Kidney (tissue), 14 donors: ENCODE results near the gene KCNQ5. TPM values are rescaled to one million over a fixed set of nuclear protein-coding genes. Genes with fewer than 3 reads are reported as not detected.

Experiments
- DNase-seq, 5 donors: peaks; one replicate each; pipeline ENCODE4 v3.0.0-alpha.2; 2013 to 2020
- FAIRE-seq: peaks from 2 replicates; lab custom pipeline; 2012; peaks lifted over from hg19 to GRCh38; lab: Jason Lieb, UNC
- H3K27ac ChIP-seq, 2 donors: one replicate each; pipeline ENCODE4 v1.7.0; 2013; ENCODE audit warnings: low read depth in 2 of 2, low read length in 2 of 2, inconsistent platforms in 1 of 2
- H3K27me3 ChIP-seq: one replicate; pipeline ENCODE4 v1.7.1; 2013; ENCODE audit warnings: low read length, inconsistent platforms; ENCODE audit not compliant: control insufficient read depth, insufficient read depth
- H3K36me3 ChIP-seq, 3 donors: one replicate each; pipeline versions ENCODE4 v1.7.0 to v1.7.1; 2013; ENCODE audit warnings: low read length in 3 of 3, control low read depth in 1 of 3, inconsistent platforms in 1 of 3; ENCODE audit not compliant: insufficient read depth in 3 of 3, control insufficient read depth in 2 of 3
- H3K4me1 ChIP-seq, 3 donors: one replicate each; pipeline versions ENCODE4 v1.7.0 to v1.7.1; 2013; ENCODE audit warnings: low read length in 3 of 3, inconsistent platforms in 1 of 3, low read depth in 1 of 3; ENCODE audit not compliant: control insufficient read depth in 2 of 3, insufficient read depth in 2 of 3
- H3K4me3 ChIP-seq, 3 donors: one replicate each; pipeline versions ENCODE4 v1.7.0 to v1.8.1; 2013; ENCODE audit warnings: low read length in 3 of 3, control low read depth in 1 of 3, inconsistent platforms in 1 of 3
- H3K9ac ChIP-seq, 3 donors: one replicate each; pipeline versions ENCODE4 v1.7.0 to v1.7.1; 2013; ENCODE audit warnings: low read length in 3 of 3, control low read depth in 1 of 3, inconsistent platforms in 1 of 3
- H3K9me3 ChIP-seq, 3 donors: one replicate each; pipeline versions ENCODE4 v1.7.0 to v1.7.1; 2013; ENCODE audit warnings: low read length in 3 of 3, control low read depth in 1 of 3, inconsistent platforms in 1 of 3; ENCODE audit not compliant: control insufficient read depth in 2 of 3, insufficient read depth in 1 of 3
- CTCF ChIP-seq: IDR thresholded peaks from 3 replicates; pipeline ENCODE4 v1.5.1; 2012; ENCODE audit warnings: mild to moderate bottlenecking, moderate library complexity, borderline replicate concordance; ENCODE audit not compliant: insufficient read depth; ENCODE audit errors: extremely low read depth
- intact Hi-C: fragments of 100-400 bp; cut with DNase I; formaldehyde crosslinking; loops from one replicate; pipeline ENCODE4 v1.11.1; 2022
- polyA plus RNA-seq: library from polyadenylated mRNA; stranded (reverse); fragments of 350-450 nt; fragmentation: Illumina TruSeq; extraction: RNeasy Lipid Tissue Mini Kit (QIAGEN cat#74804); gene quantifications from one replicate; pipeline ENCODE4 v1.2.3, GENCODE V29; 2014; ENCODE audit warnings: low read depth, low replicate concordance; ENCODE audit not compliant: insufficient read depth
- total RNA-seq: library from RNA; stranded (reverse); fragmentation: NEBNext Ultra II Directional; extraction: Animal tissue kit (Norgen Biotek cat#: 25700); gene quantifications from one replicate; pipeline ENCODE4 v1.2.1, GENCODE V29; 2021
- donor health status: control.
- donor health status: control.
- donor health status: control.
- donor health status: control.
- donor health status: control.
- donor health status: DM: yes; HTN: yes; CAD: no.
- donor health status: Normal renal cell carcinoma (clear cell type).

KCNQ5 gene
- total and polyA plus RNA-seq, 2 donors from 2014 or later = 0.50 TPM; not detected in 1

GRCh38 chr6:72616406-72617015 lies 5.4 kb upstream of the KCNQ5 start:
- no peaks in the 10 kb centered on the region for H3K36me3 ChIP-seq
- no peaks in the 10 kb centered on the region for H3K27me3 ChIP-seq
- no peaks in the 10 kb centered on the region for H3K9me3 ChIP-seq
- H3K4me3 ChIP-seq = no peak overlapping the region
- peak; percentile 40 for TF ChIP-seq CTCF
- DNase-seq (peak in 2 of 5 donors; percentile 27 to 36), FAIRE-seq (no peak)
- H3K27ac ChIP-seq = no peak overlapping the region
- intact Hi-C loops = loop anchor here (5.0 kb wide), 1 partner anchor 511 kb away; no protein-coding TSS in a partner anchor
- peaks cover 0 to 2% (median 0%) of the 10 kb centered on the region in 3 donors for H3K4me1 ChIP-seq
- no peak overlapping the region for H3K9ac ChIP-seq

- no peak for TF ChIP-seq CTCF
- no peak overlapping the region for H3K27ac ChIP-seq
- H3K4me1 ChIP-seq = peaks cover 0 to 6% (median 0%) of the 10 kb centered on the region in 3 donors
- intact Hi-C loops = loop anchor here (5.0 kb wide), 1 partner anchor 510 kb away; no protein-coding TSS in a partner anchor
- FAIRE-seq (no peak), DNase-seq (no peak)
- H3K9ac ChIP-seq = no peak overlapping the region
- H3K27me3 ChIP-seq = no peaks in the 10 kb centered on the region
- H3K9me3 ChIP-seq = no peaks in the 10 kb centered on the region
- no peaks in the 10 kb centered on the region for H3K36me3 ChIP-seq
- H3K4me3 ChIP-seq = no peak overlapping the region
Observed at GRCh38 chr6:72617721-72618120, 4.1 kb upstream of the KCNQ5 start.

- peak overlapping the region in 2 of 3 donors; percentile 22 to 42 for H3K4me3 ChIP-seq
- no peak overlapping the region for H3K27ac ChIP-seq
- FAIRE-seq (no peak), DNase-seq (peak; percentile 52 to 76 (median 68))
- peaks cover 0 to 10% (median 0%) of the 10 kb centered on the region in 3 donors for H3K4me1 ChIP-seq
- no peaks in the 10 kb centered on the region for H3K36me3 ChIP-seq
- intact Hi-C loops = loop anchor here (5.0 kb wide), 1 partner anchor 507 kb away; no protein-coding TSS in a partner anchor
- peaks cover 10% of the 10 kb centered on the region for H3K27me3 ChIP-seq
- H3K9me3 ChIP-seq = no peaks in the 10 kb centered on the region
- no peak overlapping the region for H3K9ac ChIP-seq
- no peak for TF ChIP-seq CTCF
Observed at GRCh38 chr6:72619883-72620696, 1.8 kb upstream of the KCNQ5 start.
